GM21737 (cell line): ENCODE results near the gene YY1.
"Not testable (repeated sequence)": the region's sequence is repeated elsewhere in the genome, so short reads cannot be mapped to it uniquely, and the experiment has no call there.

ENCODE experiments used
- ATAC-seq: cut with Tn5 transposase; IDR thresholded peaks from one replicate; pipeline ENCODE4 v1.9.1; 2021; ENCODE audit warnings: mild to moderate bottlenecking, moderate library complexity; ENCODE audit not compliant: unreplicated experiment

Gene YY1

GRCh38 chr14:100283436-100283835 lies 44.5 kb downstream of the YY1 start:
- not testable (repeated sequence) for ATAC-seq

GRCh38 chr14:100283984-100284881 lies 45.3 kb downstream of the YY1 start:
- no peak for ATAC-seq

GRCh38 chr14:100285021-100285912 lies 46.3 kb downstream of the YY1 start:
- peak; percentile 86 for ATAC-seq

- ATAC-seq: peak; percentile 5
These were observed 47.0 kb downstream of the YY1 start for GRCh38 chr14:100285913-100286400.

- no peak for ATAC-seq
These were observed 47.7 kb downstream of the YY1 start for GRCh38 chr14:100286484-100287191.

- ATAC-seq: no peak
These were observed 48.5 kb downstream of the YY1 start for GRCh38 chr14:100287202-100287997.

- not testable (repeated sequence) for ATAC-seq
These were observed 49.0 kb downstream of the YY1 start for GRCh38 chr14:100287998-100288295.

GRCh38 chr14:100288382-100289185 lies 49.6 kb downstream of the YY1 start:
- no peak for ATAC-seq

GRCh38 chr14:100289916-100290606 lies 51.1 kb downstream of the YY1 start:
- no peak for ATAC-seq

- ATAC-seq: no peak
These were observed 51.8 kb downstream of the YY1 start for GRCh38 chr14:100290607-100291304.

GRCh38 chr14:100291305-100292075 lies 52.5 kb downstream of the YY1 start:
- ATAC-seq: no peak

GRCh38 chr14:100292301-100292775 lies 53.4 kb downstream of the YY1 start:
- no peak for ATAC-seq

GRCh38 chr14:100292776-100293461 lies 54.0 kb downstream of the YY1 start:
- no peak for ATAC-seq

- no peak for ATAC-seq
These were observed 54.7 kb downstream of the YY1 start for GRCh38 chr14:100293497-100294212.

- ATAC-seq: no peak
These were observed 55.4 kb downstream of the YY1 start for GRCh38 chr14:100294213-100294962.
